Erythroblast (primary cell): ENCODE data around the gene KAZN.

Experiments used
- GATA1 ChIP-seq: IDR thresholded peaks from 2 replicates; pipeline ENCODE4 v1.6.1; 2011; ENCODE audit warnings: low read depth, mild to moderate bottlenecking, control low read depth, low read length, moderate library complexity
- POLR2A ChIP-seq: IDR thresholded peaks from 2 replicates; pipeline ENCODE4 v1.6.1; 2011; ENCODE audit warnings: mild to moderate bottlenecking, low read length

DNA sequence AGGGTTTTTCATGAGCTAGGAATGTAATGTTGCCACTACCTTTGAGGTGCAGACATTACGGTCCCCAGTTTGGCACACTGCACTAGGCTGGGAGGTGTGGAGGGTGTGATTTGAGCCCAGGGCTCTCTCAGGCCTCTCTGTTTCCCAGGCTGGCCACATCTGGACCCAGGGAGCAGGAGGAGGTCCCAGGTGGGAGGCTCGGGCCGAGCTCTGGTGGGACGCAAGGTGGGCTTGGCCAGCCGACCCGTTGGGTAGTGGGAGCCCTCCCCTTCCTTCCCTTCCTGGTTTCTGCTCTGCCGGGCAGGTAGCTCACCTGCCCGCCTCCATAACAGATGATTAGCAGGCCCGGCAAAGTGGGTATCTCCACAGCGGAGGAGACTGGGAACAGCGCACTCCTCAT, 408.9 kb downstream of the KAZN start:
- TF ChIP-seq POLR2A (no peak), GATA1 (no peak)
